Neutrophil (primary cell): ENCODE data around the gene TSTD1.

Source experiments
- H3K27ac ChIP-seq: fragments of 200-600 bp; sonication (generic); 2 replicates; pipeline ENCODE4 v1.5.1; 2016; ENCODE audit warnings: mild to moderate bottlenecking, moderate library complexity
- H3K27me3 ChIP-seq: fragments of 200-600 bp; sonication (generic); 2 replicates; pipeline ENCODE4 v1.6.0; 2016; ENCODE audit warnings: mild to moderate bottlenecking
- H3K36me3 ChIP-seq: fragments of 200-600 bp; sonication (generic); 2 replicates; pipeline ENCODE4 v1.5.1; 2017
- H3K4me1 ChIP-seq, 2 experiments: fragments of 200-600 bp in 1 of 2; sonication (generic) in 1 of 2; 1 replicate in 1 of 2; 2 replicates in 1 of 2; pipeline versions ENCODE4 v1.5.1 to v1.6.1; 2013 to 2016; ENCODE audit warnings: low read depth in 1 of 2, low read length in 1 of 2, mild to moderate bottlenecking in 1 of 2, moderate library complexity in 1 of 2; ENCODE audit not compliant: control insufficient read depth in 1 of 2, insufficient read depth in 1 of 2
- H3K4me3 ChIP-seq, 2 experiments: fragments of 200-600 bp in 1 of 2; sonication (generic) in 1 of 2; 1 replicate in 1 of 2; 2 replicates in 1 of 2; pipeline ENCODE4 v1.5.1; 2013 to 2016; ENCODE audit warnings: low read depth in 1 of 2, low read length in 1 of 2, mild to moderate bottlenecking in 1 of 2, moderate library complexity in 1 of 2
- H3K9me3 ChIP-seq: fragments of 200-600 bp; sonication (generic); 2 replicates; pipeline ENCODE4 v1.5.1; 2016
- TF ChIP-seq, protein P1 (sequence below): fragments of 200-600 bp; sonication (generic); IDR thresholded peaks from 2 replicates; pipeline ENCODE4 v1.5.1; 2016; ENCODE audit warnings: antibody characterized with exemption

Gene TSTD1

GRCh38 chr1:161071886-161072371, 33.2 kb upstream of the TSTD1 start:
- Histone ChIP-seq H3K4me1 (peaks cover 39 to 41% of the 10 kb centered on the region in 2 experiments), H3K27ac (peak overlapping the region; percentile 99), H3K4me3 (peak overlapping the region in 1 of 2 experiments; percentile 19), H3K36me3 (no peaks in the 10 kb centered on the region), H3K9me3 (no peaks in the 10 kb centered on the region), H3K27me3 (no peaks in the 10 kb centered on the region)
- TF ChIP-seq, protein P1, sequence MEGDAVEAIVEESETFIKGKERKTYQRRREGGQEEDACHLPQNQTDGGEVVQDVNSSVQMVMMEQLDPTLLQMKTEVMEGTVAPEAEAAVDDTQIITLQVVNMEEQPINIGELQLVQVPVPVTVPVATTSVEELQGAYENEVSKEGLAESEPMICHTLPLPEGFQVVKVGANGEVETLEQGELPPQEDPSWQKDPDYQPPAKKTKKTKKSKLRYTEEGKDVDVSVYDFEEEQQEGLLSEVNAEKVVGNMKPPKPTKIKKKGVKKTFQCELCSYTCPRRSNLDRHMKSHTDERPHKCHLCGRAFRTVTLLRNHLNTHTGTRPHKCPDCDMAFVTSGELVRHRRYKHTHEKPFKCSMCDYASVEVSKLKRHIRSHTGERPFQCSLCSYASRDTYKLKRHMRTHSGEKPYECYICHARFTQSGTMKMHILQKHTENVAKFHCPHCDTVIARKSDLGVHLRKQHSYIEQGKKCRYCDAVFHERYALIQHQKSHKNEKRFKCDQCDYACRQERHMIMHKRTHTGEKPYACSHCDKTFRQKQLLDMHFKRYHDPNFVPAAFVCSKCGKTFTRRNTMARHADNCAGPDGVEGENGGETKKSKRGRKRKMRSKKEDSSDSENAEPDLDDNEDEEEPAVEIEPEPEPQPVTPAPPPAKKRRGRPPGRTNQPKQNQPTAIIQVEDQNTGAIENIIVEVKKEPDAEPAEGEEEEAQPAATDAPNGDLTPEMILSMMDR: peak; percentile 76

DNA sequence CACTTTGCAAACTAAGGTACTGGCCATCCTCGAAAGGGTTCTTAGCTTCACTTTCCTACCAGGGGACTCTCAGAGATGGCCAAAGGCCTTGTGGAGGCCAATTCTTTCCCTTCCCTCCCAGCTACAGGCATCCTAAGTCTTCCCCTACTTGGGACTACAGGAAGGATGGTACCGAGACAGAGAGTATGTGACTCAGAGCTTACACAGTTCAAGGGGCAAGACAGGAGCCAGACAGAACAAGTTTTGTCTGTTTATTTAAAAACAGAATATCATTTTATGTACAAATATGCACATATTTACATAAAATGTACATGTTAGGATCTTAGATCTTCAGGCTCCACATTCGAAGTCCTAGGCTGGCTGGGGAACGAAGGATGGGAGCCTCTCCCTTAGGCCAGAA, 32.0 kb upstream of the TSTD1 start:
- Histone ChIP-seq H3K4me1 (peaks cover 51 to 53% of the 10 kb centered on the region in 2 experiments), H3K36me3 (peaks cover 12% of the 10 kb centered on the region), H3K27ac (peak overlapping the region; percentile 99), H3K4me3 (no peak overlapping the region), H3K27me3 (no peaks in the 10 kb centered on the region), H3K9me3 (no peaks in the 10 kb centered on the region)
- TF ChIP-seq, protein P1: no peak

GRCh38 chr1:161069731-161070270, 31.0 kb upstream of the TSTD1 start, which contains the start of gene ARHGAP30:
TSS of gene ARHGAP30 (minus strand) at chr1:161069891. CDS start at chr1:161069624, 267 bp downstream.
- no peaks in the 10 kb centered on the region for H3K27me3 ChIP-seq
- peak within 1 kb of the TSS; percentile 99 for H3K27ac ChIP-seq
- H3K9me3 ChIP-seq: no peaks in the 10 kb centered on the region
- H3K36me3 ChIP-seq: peaks cover 19% of the 10 kb centered on the region
- peak within 1 kb of the TSS; percentile 80 to 100 for H3K4me3 ChIP-seq
- peaks cover 60% of the 10 kb centered on the region in 2 experiments for H3K4me1 ChIP-seq
- TF ChIP-seq, protein P1: peak; percentile 53

DNA sequence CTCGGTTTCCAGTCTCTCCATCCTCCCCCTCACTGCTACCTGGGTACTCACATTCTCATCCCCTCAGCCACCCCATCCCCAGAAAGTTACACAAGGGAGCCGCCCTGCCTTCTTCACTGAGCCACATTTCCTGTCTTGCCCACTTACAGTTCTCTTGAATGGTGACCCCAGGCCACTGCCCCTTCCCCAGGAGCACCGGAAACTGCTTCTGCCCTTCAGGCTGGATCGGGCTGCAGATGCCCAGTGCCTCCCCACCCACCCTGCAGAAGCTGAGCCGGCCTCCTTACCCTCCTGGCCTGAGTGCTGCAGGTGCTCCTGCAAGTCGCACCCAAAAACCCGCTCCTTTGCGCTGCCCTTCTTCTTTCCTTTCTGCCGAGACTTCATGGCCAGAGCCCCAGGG, 30.5 kb upstream of the TSTD1 start:
- TF ChIP-seq, protein P1: no peak
- Histone ChIP-seq H3K4me1 (peaks cover 65 to 66% of the 10 kb centered on the region in 2 experiments), H3K27ac (peak overlapping the region; percentile 99), H3K9me3 (no peaks in the 10 kb centered on the region), H3K27me3 (no peaks in the 10 kb centered on the region), H3K4me3 (peak overlapping the region; percentile 80 to 100), H3K36me3 (peaks cover 22% of the 10 kb centered on the region)

DNA sequence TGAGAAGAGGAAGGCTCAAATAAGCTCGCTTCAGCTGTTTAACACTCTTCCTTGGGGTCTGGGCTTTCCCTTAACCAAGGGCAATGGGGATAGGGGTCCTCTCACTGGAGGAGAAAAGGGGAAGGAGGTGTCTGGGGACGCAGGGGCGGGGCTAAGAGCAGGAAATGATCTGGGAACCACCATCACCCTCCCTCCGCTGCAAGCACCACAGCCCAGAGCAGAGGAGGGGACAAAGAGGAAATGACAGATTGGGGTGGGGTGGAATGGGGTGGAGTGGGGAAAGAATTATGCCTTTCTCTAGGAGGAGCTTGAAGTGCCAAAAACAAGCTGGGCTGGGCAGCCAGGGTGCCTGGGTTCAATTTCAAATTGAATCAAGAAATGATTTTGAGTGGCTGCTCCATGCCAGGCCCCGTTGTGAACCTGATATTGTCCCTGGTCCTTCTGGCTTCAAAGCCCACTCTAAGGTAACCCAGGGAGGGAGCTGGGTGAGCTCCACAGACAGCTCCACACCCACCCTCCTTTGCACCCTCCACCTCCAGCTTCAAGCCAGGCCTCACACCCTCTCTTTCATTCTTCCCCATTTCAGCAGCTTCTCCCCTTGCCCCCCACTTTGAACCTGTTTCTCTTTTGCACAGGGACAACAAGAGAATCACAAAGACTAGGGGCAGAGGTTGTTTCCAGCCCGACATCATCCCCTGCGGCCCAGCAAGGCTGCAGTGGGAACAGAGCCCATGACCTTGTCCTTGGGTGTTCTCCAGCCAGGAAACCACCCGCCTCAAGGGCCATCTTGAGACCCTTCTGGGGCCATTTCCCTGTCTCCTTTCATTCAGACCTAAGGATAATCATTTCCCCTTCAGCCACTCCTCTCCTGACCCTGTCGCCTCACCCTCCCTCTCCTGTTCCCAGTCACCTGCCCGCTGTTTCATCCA, 29.8 kb upstream of the TSTD1 start:
- H3K36me3 ChIP-seq: peaks cover 28% of the 10 kb centered on the region
- peaks cover 70 to 71% of the 10 kb centered on the region in 2 experiments for H3K4me1 ChIP-seq
- H3K9me3 ChIP-seq: no peaks in the 10 kb centered on the region
- no peaks in the 10 kb centered on the region for H3K27me3 ChIP-seq
- H3K27ac ChIP-seq: peak overlapping the region; percentile 99
- H3K4me3 ChIP-seq: peak overlapping the region; percentile 80 to 100
- TF ChIP-seq, protein P1: peak; percentile 30
